ENCODE results near the gene AHDC1.

AHDC1 gene

GRCh38 chr1:27566462-27567145 is 37.3 kb downstream of the AHDC1 start:
- no peak overlapping the region for H2AFZ ChIP-seq (ENCODE audit: low read length)
- DNase-seq = no peak
- no peaks in the 10 kb centered on the region for H3F3A ChIP-seq (ENCODE audit: insufficient read depth, low read length)
- peaks cover 6% of the 10 kb centered on the region for H3K4me1 ChIP-seq (ENCODE audit: low read length)
- no peak overlapping the region for H3K4me3 ChIP-seq (ENCODE audit: low read length)
- H3K9me2 ChIP-seq (replicated peaks; ENCODE audit: insufficient read depth, low read length) = no peaks in the 10 kb centered on the region
- H3K9me3 ChIP-seq (replicated peaks; ENCODE audit: insufficient read depth, low read length) = no peaks in the 10 kb centered on the region
- no peaks in the 10 kb centered on the region for H3K27me3 ChIP-seq (replicated peaks; ENCODE audit: insufficient read depth, low read length)
- H4K20me1 ChIP-seq (ENCODE audit: insufficient read depth, low read length) = no peaks in the 10 kb centered on the region
- no peak overlapping the region for H3K4me2 ChIP-seq (ENCODE audit: low read depth, low read length)
- no peak for TF ChIP-seq EZH2 (optimal IDR thresholded peaks at IDR 0.05; ENCODE audit: low read depth, low read length)
- no peak for TF ChIP-seq EZH2phosphoT487 (IDR thresholded peaks at IDR 0.05; ENCODE audit: low read length)
- no peak for TF ChIP-seq CTCF (IDR thresholded peaks at IDR 0.05; ENCODE audit: low read length)
- no peaks in the 10 kb centered on the region for H3K36me3 ChIP-seq (replicated peaks; ENCODE audit: insufficient read depth, low read length)
- no peaks in the 10 kb centered on the region for H3K79me2 ChIP-seq (ENCODE audit: low read length)
- H3K9ac ChIP-seq (ENCODE audit: low read length) = no peak overlapping the region
- no peak overlapping the region for H3K27ac ChIP-seq (ENCODE audit: low read length)

- Histone ChIP-seq H3K4me2 (ENCODE audit: low read depth, low read length) (no peak overlapping the region), H3K79me2 (ENCODE audit: low read length) (no peaks in the 10 kb centered on the region), H3K27ac (ENCODE audit: low read length) (no peak overlapping the region), H3K36me3 (replicated peaks; ENCODE audit: insufficient read depth, low read length) (no peaks in the 10 kb centered on the region), H3K27me3 (replicated peaks; ENCODE audit: insufficient read depth, low read length) (no peaks in the 10 kb centered on the region), H2AFZ (ENCODE audit: low read length) (no peak overlapping the region), H4K20me1 (ENCODE audit: insufficient read depth, low read length) (no peaks in the 10 kb centered on the region), H3K9ac (ENCODE audit: low read length) (no peak overlapping the region), H3K9me3 (replicated peaks; ENCODE audit: insufficient read depth, low read length) (no peaks in the 10 kb centered on the region), H3F3A (ENCODE audit: insufficient read depth, low read length) (no peaks in the 10 kb centered on the region), H3K4me3 (ENCODE audit: low read length) (no peak overlapping the region), H3K9me2 (replicated peaks; ENCODE audit: insufficient read depth, low read length) (no peaks in the 10 kb centered on the region), H3K4me1 (ENCODE audit: low read length) (peaks cover 6% of the 10 kb centered on the region)
- TF ChIP-seq EZH2phosphoT487 (IDR thresholded peaks at IDR 0.05; ENCODE audit: low read length) = no peak
- no peak for TF ChIP-seq EZH2 (optimal IDR thresholded peaks at IDR 0.05; ENCODE audit: low read depth, low read length)
- no peak for TF ChIP-seq CTCF (IDR thresholded peaks at IDR 0.05; ENCODE audit: low read length)
- no peak for DNase-seq
These were observed 39.0 kb downstream of the AHDC1 start for GRCh38 chr1:27564710-27565649.

- no peak overlapping the region for H3K4me3 ChIP-seq (ENCODE audit: low read length)
- DNase-seq = no peak
- no peaks in the 10 kb centered on the region for H4K20me1 ChIP-seq (ENCODE audit: insufficient read depth, low read length)
- H3K9me2 ChIP-seq (replicated peaks; ENCODE audit: insufficient read depth, low read length) = no peaks in the 10 kb centered on the region
- no peaks in the 10 kb centered on the region for H3F3A ChIP-seq (ENCODE audit: insufficient read depth, low read length)
- peaks cover 6% of the 10 kb centered on the region for H3K4me1 ChIP-seq (ENCODE audit: low read length)
- H3K4me2 ChIP-seq (ENCODE audit: low read depth, low read length) = no peak overlapping the region
- no peaks in the 10 kb centered on the region for H3K9me3 ChIP-seq (replicated peaks; ENCODE audit: insufficient read depth, low read length)
- no peaks in the 10 kb centered on the region for H3K27me3 ChIP-seq (replicated peaks; ENCODE audit: insufficient read depth, low read length)
- no peaks in the 10 kb centered on the region for H3K79me2 ChIP-seq (ENCODE audit: low read length)
- no peaks in the 10 kb centered on the region for H3K36me3 ChIP-seq (replicated peaks; ENCODE audit: insufficient read depth, low read length)
- TF ChIP-seq CTCF (IDR thresholded peaks at IDR 0.05; ENCODE audit: low read length) (no peak), EZH2phosphoT487 (IDR thresholded peaks at IDR 0.05; ENCODE audit: low read length) (no peak), EZH2 (optimal IDR thresholded peaks at IDR 0.05; ENCODE audit: low read depth, low read length) (no peak)
- no peak overlapping the region for H3K27ac ChIP-seq (ENCODE audit: low read length)
- H3K9ac ChIP-seq (ENCODE audit: low read length) = no peak overlapping the region
- no peak overlapping the region for H2AFZ ChIP-seq (ENCODE audit: low read length)
These were observed 40.1 kb downstream of the AHDC1 start for GRCh38 chr1:27563591-27564471.

Data from MM.1S (cell line).